Measurements from ENCODE around the gene ZC3H13.

DNA sequence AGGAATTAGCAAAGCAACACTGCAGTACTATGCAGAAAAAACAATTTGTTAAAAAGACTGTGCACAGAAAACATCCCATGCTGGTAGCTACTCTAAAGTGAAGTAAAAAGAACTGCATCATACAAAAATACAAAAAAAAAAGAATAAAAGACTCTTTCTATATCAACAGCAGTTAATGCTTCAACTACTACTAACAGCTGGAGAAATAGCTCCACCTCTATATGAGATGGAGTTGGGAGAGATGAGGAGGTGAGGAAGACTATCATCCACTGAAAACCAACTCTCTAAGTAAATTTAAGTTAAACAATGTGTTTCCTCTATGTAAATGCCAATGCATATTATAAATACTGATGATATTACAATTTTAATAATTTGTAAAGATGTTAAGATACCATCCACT is 1.8 kb downstream of the ZC3H13 start:
- no peak for TF ChIP-seq EZH2 (IDR thresholded peaks at IDR 0.05; ENCODE audit: borderline replicate concordance, low read length)
- TF ChIP-seq, protein P1, sequence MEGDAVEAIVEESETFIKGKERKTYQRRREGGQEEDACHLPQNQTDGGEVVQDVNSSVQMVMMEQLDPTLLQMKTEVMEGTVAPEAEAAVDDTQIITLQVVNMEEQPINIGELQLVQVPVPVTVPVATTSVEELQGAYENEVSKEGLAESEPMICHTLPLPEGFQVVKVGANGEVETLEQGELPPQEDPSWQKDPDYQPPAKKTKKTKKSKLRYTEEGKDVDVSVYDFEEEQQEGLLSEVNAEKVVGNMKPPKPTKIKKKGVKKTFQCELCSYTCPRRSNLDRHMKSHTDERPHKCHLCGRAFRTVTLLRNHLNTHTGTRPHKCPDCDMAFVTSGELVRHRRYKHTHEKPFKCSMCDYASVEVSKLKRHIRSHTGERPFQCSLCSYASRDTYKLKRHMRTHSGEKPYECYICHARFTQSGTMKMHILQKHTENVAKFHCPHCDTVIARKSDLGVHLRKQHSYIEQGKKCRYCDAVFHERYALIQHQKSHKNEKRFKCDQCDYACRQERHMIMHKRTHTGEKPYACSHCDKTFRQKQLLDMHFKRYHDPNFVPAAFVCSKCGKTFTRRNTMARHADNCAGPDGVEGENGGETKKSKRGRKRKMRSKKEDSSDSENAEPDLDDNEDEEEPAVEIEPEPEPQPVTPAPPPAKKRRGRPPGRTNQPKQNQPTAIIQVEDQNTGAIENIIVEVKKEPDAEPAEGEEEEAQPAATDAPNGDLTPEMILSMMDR (conservative IDR thresholded peaks at IDR 0.05 in 1 of 2, IDR thresholded peaks at IDR 0.05 in 1 of 2; ENCODE audit: extremely low read depth in 1 of 2, insufficient read depth in 1 of 2, low read depth in 1 of 2, low read length in 2 of 2) = no peak
